GM12878 (cell line): ENCODE data around the gene CNKSR3. TPM values are rescaled to one million over a fixed set of nuclear protein-coding genes. Genes with fewer than 3 reads are reported as not detected.

Experiments used
- ATF7 ChIP-seq: fragments of 450-650 bp; IDR thresholded peaks from 2 replicates; pipeline ENCODE4 v1.6.1; 2016; ENCODE audit warnings: low read depth, mild to moderate bottlenecking
- CHD1 ChIP-seq: IDR thresholded peaks from 2 replicates; pipeline ENCODE4 v1.6.1; 2012; ENCODE audit warnings: low read depth, low read length, improper control_type of control experiment
- CREB1 ChIP-seq: IDR thresholded peaks from 2 replicates; pipeline ENCODE4 v1.6.1; 2012; ENCODE audit warnings: low read depth, mild to moderate bottlenecking, inconsistent platforms
- HDGF ChIP-seq: fragments of 450-650 bp; IDR thresholded peaks from 2 replicates; pipeline ENCODE4 v1.6.1; 2016; ENCODE audit warnings: antibody characterized with exemption
- IKZF1 ChIP-seq: fragments of 450-650 bp; conservative IDR thresholded peaks from 2 replicates; pipeline ENCODE4 v1.6.1; 2017; ENCODE audit warnings: antibody characterized with exemption, mild to moderate bottlenecking
- IKZF2 ChIP-seq, 2 experiments: fragments of 450-650 bp; IDR thresholded peaks; 2 replicates each; pipeline ENCODE4 v1.6.1; 2017; ENCODE audit warnings: mild to moderate bottlenecking in 2 of 2, moderate library complexity in 2 of 2
- IRF4 ChIP-seq: IDR thresholded peaks from 2 replicates; pipeline ENCODE4 v1.6.1; 2011; ENCODE audit warnings: low read depth, low read length
- MEF2B ChIP-seq: fragments of 450-650 bp; IDR thresholded peaks from 2 replicates; pipeline ENCODE4 v1.6.1; 2018; ENCODE audit warnings: mild to moderate bottlenecking, moderate library complexity; ENCODE audit not compliant: partially characterized antibody, poor library complexity, severe bottlenecking
- MTA2 ChIP-seq: fragments of 450-650 bp; IDR thresholded peaks from 2 replicates; pipeline ENCODE4 v1.6.1; 2016; ENCODE audit warnings: low read depth, mild to moderate bottlenecking, moderate library complexity
- RAD21 ChIP-seq: IDR thresholded peaks from 2 replicates; pipeline ENCODE4 v1.6.1; 2011; ENCODE audit warnings: mild to moderate bottlenecking, low read depth, low read length, moderate library complexity; ENCODE audit not compliant: insufficient read depth
- RUNX3 ChIP-seq: IDR thresholded peaks from 2 replicates; pipeline ENCODE4 v1.6.1; 2012; ENCODE audit warnings: low read length, inconsistent platforms
- SPI1 ChIP-seq: IDR thresholded peaks from 2 replicates; pipeline ENCODE4 v1.6.1; 2011; ENCODE audit warnings: low read depth, mild to moderate bottlenecking, low read length, moderate library complexity, borderline replicate concordance; ENCODE audit not compliant: insufficient read depth
- SREBF2 ChIP-seq: IDR thresholded peaks from 2 replicates; pipeline ENCODE4 v1.6.1; 2012; ENCODE audit warnings: mild to moderate bottlenecking, low read length
- SRF ChIP-seq, 2 experiments: IDR thresholded peaks; 2 replicates each; pipeline ENCODE4 v1.6.1; 2011; ENCODE audit warnings: low read depth in 2 of 2, low read length in 2 of 2, mild to moderate bottlenecking in 1 of 2, moderate library complexity in 1 of 2
- ZNF207 ChIP-seq: fragments of 450-650 bp; IDR thresholded peaks from 2 replicates; pipeline ENCODE4 v1.6.1; 2014; ENCODE audit warnings: antibody characterized with exemption, mild to moderate bottlenecking, borderline replicate concordance
- polyA plus RNA-seq, 11 experiments: library from polyadenylated mRNA; depleted of rRNA in 4 of 11; unstranded in 6 of 11; stranded (reverse) in 5 of 11; fragments of >200 nt; fragmentation: Nextera tagmentation in 4 of 11; fragmentation: Illumina TruSeq in 1 of 11; extraction: Ambion mirVana in 4 of 11; extraction: Trizol in 1 of 11; gene quantifications; 1 replicate in 1 of 11; 2 replicates in 10 of 11; pipeline versions ENCODE4 v1.2.1 to v1.2.3, GENCODE V29; 2011 to 2016; ENCODE audit warnings: inconsistent platforms in 2 of 11, missing spikeins in 2 of 11, low read depth in 1 of 11
- total RNA-seq, 4 experiments: library from RNA; depleted of rRNA in 3 of 4; stranded (reverse); fragments of >200 nt in 3 of 4; fragmentation: Illumina TruSeq in 1 of 4; extraction: Trizol in 1 of 4; gene quantifications; 2 replicates each; pipeline versions ENCODE4 v1.2.1 to v1.2.3, GENCODE V29; 2013 to 2021
- TF ChIP-seq, protein P1 (sequence below): IDR thresholded peaks from 2 replicates; pipeline ENCODE4 v1.6.1; 2011; ENCODE audit warnings: borderline replicate concordance, low read depth, mild to moderate bottlenecking, moderate library complexity, low read length; ENCODE audit not compliant: insufficient read depth, poor library complexity, severe bottlenecking
- TF ChIP-seq, protein P2 (sequence below): IDR thresholded peaks from 2 replicates; pipeline ENCODE4 v1.6.1; 2011; ENCODE audit warnings: borderline replicate concordance, low read depth, mild to moderate bottlenecking, moderate library complexity, mixed read lengths, low read length; ENCODE audit not compliant: insufficient read depth; ENCODE audit errors: extremely low read length
- TF ChIP-seq, protein P3 (sequence below): fragments of 450-650 bp; IDR thresholded peaks from 2 replicates; pipeline ENCODE4 v1.6.1; 2016; ENCODE audit warnings: mild to moderate bottlenecking
- TF ChIP-seq, protein P4 (sequence below): fragments of 450-650 bp; IDR thresholded peaks from 2 replicates; pipeline ENCODE4 v1.6.1; 2016; ENCODE audit warnings: mild to moderate bottlenecking, moderate library complexity, borderline replicate concordance

CNKSR3 gene
- total and polyA plus RNA-seq, 10 of the 15 experiments (the other 5 are each of a cell fraction or from before 2014, with no cell fraction given), result under 0.01 to 0.48 (median 0.12) TPM; not detected in 2

DNA sequence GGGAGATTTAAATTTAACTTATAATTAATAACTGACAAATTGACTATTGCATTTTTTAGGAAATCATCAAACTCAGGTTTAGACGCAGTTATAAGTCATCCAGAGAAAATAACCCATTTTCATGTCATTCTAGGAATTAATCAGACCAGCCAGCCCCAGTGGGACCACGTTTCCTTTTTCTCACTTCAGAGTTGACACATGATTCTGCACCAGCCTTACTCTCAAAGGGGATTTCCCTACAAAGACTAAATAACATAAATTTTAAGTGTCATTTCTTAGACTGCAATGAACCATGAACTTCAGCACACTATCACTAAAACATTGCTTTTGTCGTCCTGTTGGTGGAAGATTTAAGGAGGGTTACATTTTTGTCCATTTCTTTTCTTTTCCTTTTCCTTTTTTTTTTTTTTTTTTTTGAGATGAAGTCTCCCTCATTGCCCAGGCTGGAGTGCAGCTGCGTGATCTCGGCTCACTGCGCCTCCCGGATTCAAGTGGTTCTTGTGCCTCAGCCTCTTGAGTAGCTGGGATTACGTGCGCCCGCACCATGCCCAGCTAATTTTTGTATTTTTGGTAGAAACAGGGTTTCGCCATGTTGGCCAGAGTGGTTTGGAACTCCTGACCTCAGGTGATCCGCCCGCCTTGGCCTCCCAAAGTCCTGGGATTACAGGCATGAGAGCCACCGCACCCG lies 157.4 kb downstream of the CNKSR3 start (continued):
- TF ChIP-seq, protein P1, sequence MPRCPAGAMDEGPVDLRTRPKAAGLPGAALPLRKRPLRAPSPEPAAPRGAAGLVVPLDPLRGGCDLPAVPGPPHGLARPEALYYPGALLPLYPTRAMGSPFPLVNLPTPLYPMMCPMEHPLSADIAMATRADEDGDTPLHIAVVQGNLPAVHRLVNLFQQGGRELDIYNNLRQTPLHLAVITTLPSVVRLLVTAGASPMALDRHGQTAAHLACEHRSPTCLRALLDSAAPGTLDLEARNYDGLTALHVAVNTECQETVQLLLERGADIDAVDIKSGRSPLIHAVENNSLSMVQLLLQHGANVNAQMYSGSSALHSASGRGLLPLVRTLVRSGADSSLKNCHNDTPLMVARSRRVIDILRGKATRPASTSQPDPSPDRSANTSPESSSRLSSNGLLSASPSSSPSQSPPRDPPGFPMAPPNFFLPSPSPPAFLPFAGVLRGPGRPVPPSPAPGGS, result peak; percentile 92
- TF ChIP-seq IKZF1, result peak; percentile 92
- TF ChIP-seq, protein P2, sequence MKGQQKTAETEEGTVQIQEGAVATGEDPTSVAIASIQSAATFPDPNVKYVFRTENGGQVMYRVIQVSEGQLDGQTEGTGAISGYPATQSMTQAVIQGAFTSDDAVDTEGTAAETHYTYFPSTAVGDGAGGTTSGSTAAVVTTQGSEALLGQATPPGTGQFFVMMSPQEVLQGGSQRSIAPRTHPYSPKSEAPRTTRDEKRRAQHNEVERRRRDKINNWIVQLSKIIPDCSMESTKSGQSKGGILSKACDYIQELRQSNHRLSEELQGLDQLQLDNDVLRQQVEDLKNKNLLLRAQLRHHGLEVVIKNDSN, result no peak
- TF ChIP-seq MTA2, result peak; percentile 94
- no peak for TF ChIP-seq CHD1
- TF ChIP-seq, protein P3, sequence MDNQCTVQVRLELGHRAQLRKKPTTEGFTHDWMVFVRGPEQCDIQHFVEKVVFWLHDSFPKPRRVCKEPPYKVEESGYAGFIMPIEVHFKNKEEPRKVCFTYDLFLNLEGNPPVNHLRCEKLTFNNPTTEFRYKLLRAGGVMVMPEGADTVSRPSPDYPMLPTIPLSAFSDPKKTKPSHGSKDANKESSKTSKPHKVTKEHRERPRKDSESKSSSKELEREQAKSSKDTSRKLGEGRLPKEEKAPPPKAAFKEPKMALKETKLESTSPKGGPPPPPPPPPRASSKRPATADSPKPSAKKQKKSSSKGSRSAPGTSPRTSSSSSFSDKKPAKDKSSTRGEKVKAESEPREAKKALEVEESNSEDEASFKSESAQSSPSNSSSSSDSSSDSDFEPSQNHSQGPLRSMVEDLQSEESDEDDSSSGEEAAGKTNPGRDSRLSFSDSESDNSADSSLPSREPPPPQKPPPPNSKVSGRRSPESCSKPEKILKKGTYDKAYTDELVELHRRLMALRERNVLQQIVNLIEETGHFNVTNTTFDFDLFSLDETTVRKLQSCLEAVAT, result no peak; the same call in none of the 2 replicates
- peak; percentile 96 for TF ChIP-seq IRF4
- no peak for TF ChIP-seq SREBF2
- TF ChIP-seq HDGF, result no peak
- TF ChIP-seq IKZF2 (IDR thresholded peaks at IDR 0.05), result peak; percentile 97 to 98
- TF ChIP-seq MEF2B, result peak; percentile 97
- peak; percentile 21; the same call in 1 of the 2 replicates for TF ChIP-seq SPI1
- TF ChIP-seq SRF (IDR thresholded peaks at IDR 0.05; ENCODE audit: low read depth in 2 of 2, low read length in 2 of 2), result peak in 1 of 2 experiments; percentile 58; a peak in 1 of 4 replicates
- peak; percentile 88 for TF ChIP-seq RUNX3
- peak; percentile 46; the same call in 1 of the 2 replicates for TF ChIP-seq CREB1
- TF ChIP-seq ATF7, result peak; percentile 89
- TF ChIP-seq ZNF207, result 0 out of 2 replicates have a peak, but pooled peaks have one; percentile 44
- TF ChIP-seq, protein P4, sequence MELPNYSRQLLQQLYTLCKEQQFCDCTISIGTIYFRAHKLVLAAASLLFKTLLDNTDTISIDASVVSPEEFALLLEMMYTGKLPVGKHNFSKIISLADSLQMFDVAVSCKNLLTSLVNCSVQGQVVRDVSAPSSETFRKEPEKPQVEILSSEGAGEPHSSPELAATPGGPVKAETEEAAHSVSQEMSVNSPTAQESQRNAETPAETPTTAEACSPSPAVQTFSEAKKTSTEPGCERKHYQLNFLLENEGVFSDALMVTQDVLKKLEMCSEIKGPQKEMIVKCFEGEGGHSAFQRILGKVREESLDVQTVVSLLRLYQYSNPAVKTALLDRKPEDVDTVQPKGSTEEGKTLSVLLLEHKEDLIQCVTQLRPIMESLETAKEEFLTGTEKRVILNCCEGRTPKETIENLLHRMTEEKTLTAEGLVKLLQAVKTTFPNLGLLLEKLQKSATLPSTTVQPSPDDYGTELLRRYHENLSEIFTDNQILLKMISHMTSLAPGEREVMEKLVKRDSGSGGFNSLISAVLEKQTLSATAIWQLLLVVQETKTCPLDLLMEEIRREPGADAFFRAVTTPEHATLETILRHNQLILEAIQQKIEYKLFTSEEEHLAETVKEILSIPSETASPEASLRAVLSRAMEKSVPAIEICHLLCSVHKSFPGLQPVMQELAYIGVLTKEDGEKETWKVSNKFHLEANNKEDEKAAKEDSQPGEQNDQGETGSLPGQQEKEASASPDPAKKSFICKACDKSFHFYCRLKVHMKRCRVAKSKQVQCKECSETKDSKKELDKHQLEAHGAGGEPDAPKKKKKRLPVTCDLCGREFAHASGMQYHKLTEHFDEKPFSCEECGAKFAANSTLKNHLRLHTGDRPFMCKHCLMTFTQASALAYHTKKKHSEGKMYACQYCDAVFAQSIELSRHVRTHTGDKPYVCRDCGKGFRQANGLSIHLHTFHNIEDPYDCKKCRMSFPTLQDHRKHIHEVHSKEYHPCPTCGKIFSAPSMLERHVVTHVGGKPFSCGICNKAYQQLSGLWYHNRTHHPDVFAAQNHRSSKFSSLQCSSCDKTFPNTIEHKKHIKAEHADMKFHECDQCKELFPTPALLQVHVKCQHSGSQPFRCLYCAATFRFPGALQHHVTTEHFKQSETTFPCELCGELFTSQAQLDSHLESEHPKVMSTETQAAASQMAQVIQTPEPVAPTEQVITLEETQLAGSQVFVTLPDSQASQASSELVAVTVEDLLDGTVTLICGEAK, result no peak
- TF ChIP-seq RAD21, result 0 out of 2 replicates have a peak, but pooled peaks have one; percentile 4
